PC-9 (cell line): ENCODE data around the gene DUSP11.

ENCODE experiments used
- EZH2 ChIP-seq: fragments of 200-600 bp; sonication (generic); IDR thresholded peaks from 2 replicates; pipeline ENCODE4 v1.8.0; 2017; ENCODE audit warnings: antibody characterized with exemption, low read depth
- TF ChIP-seq, protein P1 (sequence below): fragments of 200-600 bp; sonication (generic); conservative IDR thresholded peaks from 2 replicates; pipeline ENCODE4 v1.6.1; 2017; ENCODE audit warnings: mixed run types, antibody characterized with exemption, mild to moderate bottlenecking, moderate library complexity

- TF ChIP-seq, protein P1, sequence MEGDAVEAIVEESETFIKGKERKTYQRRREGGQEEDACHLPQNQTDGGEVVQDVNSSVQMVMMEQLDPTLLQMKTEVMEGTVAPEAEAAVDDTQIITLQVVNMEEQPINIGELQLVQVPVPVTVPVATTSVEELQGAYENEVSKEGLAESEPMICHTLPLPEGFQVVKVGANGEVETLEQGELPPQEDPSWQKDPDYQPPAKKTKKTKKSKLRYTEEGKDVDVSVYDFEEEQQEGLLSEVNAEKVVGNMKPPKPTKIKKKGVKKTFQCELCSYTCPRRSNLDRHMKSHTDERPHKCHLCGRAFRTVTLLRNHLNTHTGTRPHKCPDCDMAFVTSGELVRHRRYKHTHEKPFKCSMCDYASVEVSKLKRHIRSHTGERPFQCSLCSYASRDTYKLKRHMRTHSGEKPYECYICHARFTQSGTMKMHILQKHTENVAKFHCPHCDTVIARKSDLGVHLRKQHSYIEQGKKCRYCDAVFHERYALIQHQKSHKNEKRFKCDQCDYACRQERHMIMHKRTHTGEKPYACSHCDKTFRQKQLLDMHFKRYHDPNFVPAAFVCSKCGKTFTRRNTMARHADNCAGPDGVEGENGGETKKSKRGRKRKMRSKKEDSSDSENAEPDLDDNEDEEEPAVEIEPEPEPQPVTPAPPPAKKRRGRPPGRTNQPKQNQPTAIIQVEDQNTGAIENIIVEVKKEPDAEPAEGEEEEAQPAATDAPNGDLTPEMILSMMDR = no peak
- TF ChIP-seq EZH2 = no peak
Measured at GRCh38 chr2:73718421-73718820, 61.5 kb downstream of the DUSP11 start.
